K562 (cell line): ENCODE measurements around the gene UPP1. TPM values are rescaled to one million over a fixed set of nuclear protein-coding genes. Genes with fewer than 3 reads are reported as not detected.

Experiments
- ATAC-seq: fragments of 200-7000 bp; cut with Tn5 transposase; 3 replicates; pipeline ENCODE4 v1.9.1; 2020; ENCODE audit warnings: moderate library complexity
- BruUV-seq: library from RNA; stranded (reverse); fragments of 400-500 nt; replicated peaks from 2 replicates; lab custom pipeline; 2021; lab: Mats Ljungman, UMichigan
- CTCF ChIA-PET: fragments of 300-600 bp; formaldehyde crosslinking; extraction: SDS; loops from one replicate; lab custom pipeline; 2021; ENCODE audit warnings: low intra/inter-chr PET ratio; lab: Yijun Ruan, JAX
- POLR2A ChIA-PET: fragments of 300-600, 350-650 bp; sonication (Branson Sonifier 250); formaldehyde crosslinking; extraction: SDS; loops from one replicate; lab custom pipeline; 2021; ENCODE audit warnings: antibody characterized with exemption, inconsistent platforms; lab: Yijun Ruan, JAX
- DNase-seq, 4 experiments: peaks; one replicate each; pipeline versions ENCODE4 v3.0.0 to v3.0.0-alpha.2; 2011 to 2018; ENCODE audit warnings: low spot score in 3 of 4, mixed read lengths in 3 of 4; ENCODE audit errors: extremely low read depth in 1 of 4
- FAIRE-seq: peaks from 2 replicates; lab custom pipeline; 2011; peaks lifted over from hg19 to GRCh38; lab: Jason Lieb, UNC
- H2AFZ ChIP-seq: 2 replicates; pipeline ENCODE4 v1.6.0; 2011; ENCODE audit warnings: low read depth, low read length, control low read depth, inconsistent platforms
- H3K27ac ChIP-seq: fragments of 200-600 bp; 3 replicates; pipeline ENCODE4 v1.8.0; 2011; ENCODE audit warnings: low read depth, mild to moderate bottlenecking, control low read depth, inconsistent platforms, low read length, moderate library complexity, mixed read lengths; ENCODE audit errors: extremely low read depth
- H3K27me3 ChIP-seq, 2 experiments: fragments of 300-600 bp in 1 of 2; 2 replicates in 1 of 2; 3 replicates in 1 of 2; pipeline versions ENCODE4 v1.6.0 to v1.8.0; 2011; ENCODE audit warnings: inconsistent platforms in 2 of 2, low read length in 2 of 2, mild to moderate bottlenecking in 1 of 2, mixed read lengths in 1 of 2, moderate library complexity in 1 of 2; ENCODE audit not compliant: control insufficient read depth in 2 of 2, insufficient read depth in 2 of 2
- H3K36me3 ChIP-seq: fragments of 300-600 bp; 3 replicates; pipeline ENCODE4 v1.8.0; 2011; ENCODE audit warnings: mild to moderate bottlenecking, low read length, inconsistent platforms; ENCODE audit not compliant: control insufficient read depth, insufficient read depth
- H3K4me1 ChIP-seq, 2 experiments: fragments of 200-600 bp in 1 of 2; replicated peaks in 1 of 2; 2 replicates in 1 of 2; 3 replicates in 1 of 2; pipeline versions ENCODE4 v1.5.1 to v1.8.0; 2011; ENCODE audit warnings: inconsistent platforms in 2 of 2, low read length in 2 of 2, mild to moderate bottlenecking in 1 of 2, mixed read lengths in 1 of 2, moderate library complexity in 1 of 2; ENCODE audit not compliant: control insufficient read depth in 2 of 2, insufficient read depth in 2 of 2
- H3K4me2 ChIP-seq: 2 replicates; pipeline ENCODE4 v1.6.1; 2011; ENCODE audit warnings: low read length, control low read depth, inconsistent platforms, mixed read lengths; ENCODE audit not compliant: insufficient read depth
- H3K4me3 ChIP-seq: fragments of 200-600 bp; sonication (generic), shearing (Covaris generic); 2 replicates; pipeline ENCODE4 v1.5.1; 2016; ENCODE audit warnings: control low read depth, inconsistent platforms
- H3K79me2 ChIP-seq: fragments of 200-600 bp; 3 replicates; pipeline ENCODE4 v1.8.0; 2011; ENCODE audit warnings: low read length, inconsistent platforms; ENCODE audit not compliant: control insufficient read depth, insufficient read depth
- H3K9ac ChIP-seq, 2 experiments: 2 replicates each; pipeline versions ENCODE4 v1.6.0 to v1.6.1; 2011; ENCODE audit warnings: low read depth in 2 of 2, low read length in 2 of 2, control low read depth in 1 of 2, inconsistent platforms in 1 of 2, mild to moderate bottlenecking in 1 of 2, mixed read lengths in 1 of 2; ENCODE audit not compliant: insufficient read depth in 1 of 2
- H3K9me1 ChIP-seq: one replicate; pipeline ENCODE4 v1.6.0; 2011; ENCODE audit warnings: inconsistent platforms, mild to moderate bottlenecking, low read length, moderate library complexity; ENCODE audit not compliant: control insufficient read depth, insufficient read depth
- H3K9me3 ChIP-seq: replicated peaks from 2 replicates; pipeline ENCODE4 v1.5.1; 2011; ENCODE audit warnings: low read depth, low read length, inconsistent platforms; ENCODE audit not compliant: control insufficient read depth, insufficient read depth
- H4K20me1 ChIP-seq: replicated peaks from 2 replicates; pipeline ENCODE4 v1.6.1; 2011; ENCODE audit warnings: low read length, inconsistent platforms, mixed read lengths; ENCODE audit not compliant: control insufficient read depth, insufficient read depth
- E2F3 ChIP-seq: fragments of 250-450 bp; sonication (Bioruptor Pico); IDR thresholded peaks from 2 replicates; pipeline ENCODE4 v1.4.0; 2020; ENCODE audit warnings: mild to moderate bottlenecking
- FUS ChIP-seq: fragments of 200-400 bp; formaldehyde crosslinking; optimal IDR thresholded peaks from 2 replicates; pipeline ENCODE3; 2017; ENCODE audit warnings: low read depth, low read length
- GTF2A2 ChIP-seq: IDR thresholded peaks from 2 replicates; pipeline ENCODE4 v1.6.1; 2016; ENCODE audit warnings: mild to moderate bottlenecking, missing genetic modification characterization, missing compliant biosample characterization
- MEIS2 ChIP-seq: fragments of 450-650 bp; IDR thresholded peaks from 2 replicates; pipeline ENCODE4 v1.6.1; 2014; ENCODE audit warnings: mild to moderate bottlenecking; ENCODE audit not compliant: partially characterized antibody
- MYBL2 ChIP-seq, 2 experiments: fragments of 450-650 bp in 1 of 2; sonication (generic) in 1 of 2; formaldehyde crosslinking in 1 of 2; IDR thresholded peaks; 2 replicates each; pipeline versions ENCODE4 v1.6.1 to v1.8.1; 2017 to 2022; ENCODE audit warnings: borderline replicate concordance in 1 of 2, inconsistent platforms in 1 of 2, low read depth in 1 of 2, mild to moderate bottlenecking in 1 of 2, missing genetic modification reagents in 1 of 2, moderate library complexity in 1 of 2
- NCOA1 ChIP-seq: fragments of 450-650 bp; IDR thresholded peaks from 2 replicates; pipeline ENCODE4 v1.6.1; 2016; ENCODE audit warnings: low read depth
- NFYB ChIP-seq: IDR thresholded peaks from 2 replicates; pipeline ENCODE4 v1.6.1; 2011; ENCODE audit warnings: mild to moderate bottlenecking, moderate library complexity; ENCODE audit not compliant: insufficient read length; ENCODE audit errors: extremely low read depth
- PRMT5 ChIP-seq: sonication (generic); formaldehyde crosslinking; IDR thresholded peaks from 2 replicates; pipeline ENCODE4 v1.5.0; 2020; ENCODE audit warnings: missing genetic modification reagents
- RBFOX2 ChIP-seq: fragments of 200-400 bp; formaldehyde crosslinking; IDR thresholded peaks from 2 replicates; pipeline ENCODE4 v1.6.1; 2017; ENCODE audit warnings: low read depth, mild to moderate bottlenecking, low read length, moderate library complexity
- TAF15 ChIP-seq: fragments of 200-400 bp; formaldehyde crosslinking; IDR thresholded peaks from 2 replicates; pipeline ENCODE4 v1.6.1; 2017; ENCODE audit warnings: mild to moderate bottlenecking, low read depth, low read length, moderate library complexity
- TSC22D4 ChIP-seq: fragments of 450-650 bp; IDR thresholded peaks from 2 replicates; pipeline ENCODE4 v1.6.1; 2016; ENCODE audit warnings: missing genetic modification characterization, missing biosample characterization, control low read depth
- ZNF12 ChIP-seq: sonication (generic); formaldehyde crosslinking; IDR thresholded peaks from 2 replicates; pipeline ENCODE4 v1.4.0; 2020; ENCODE audit warnings: mild to moderate bottlenecking, missing genetic modification reagents
- ZNF507 ChIP-seq: conservative IDR thresholded peaks from 2 replicates; pipeline ENCODE4 v1.6.1; 2017; ENCODE audit warnings: missing genetic modification characterization, missing compliant biosample characterization
- ZNF561 ChIP-seq: fragments of 450-650 bp; formaldehyde crosslinking; conservative IDR thresholded peaks from 2 replicates; pipeline ENCODE4 v1.4.0; 2020; ENCODE audit warnings: mild to moderate bottlenecking, moderate library complexity
- ZNF766 ChIP-seq: fragments of 200-800 bp; sonication (Bioruptor generic); conservative IDR thresholded peaks from 2 replicates; pipeline ENCODE4 v1.6.1; 2016; ENCODE audit warnings: missing genetic modification characterization, missing compliant biosample characterization
- WGBS: fragments of 100-300 bp; shearing (Covaris generic); methylation state at CpG from one replicate; pipeline ENCODE4 v1.1.6; 2016; ENCODE audit warnings: low coverage, mixed read lengths; ENCODE audit not compliant: insufficient coverage; ENCODE audit errors: missing lambda C conversion rate; 5-methylcytosine and 5-hydroxymethylcytosine counted together
- in situ Hi-C: fragments of 300-500 bp; cut with MboI; formaldehyde crosslinking; loops from 4 replicates; pipeline ENCODE4 v1.15.0; 2018; ENCODE audit warnings: inconsistent platforms, mixed read lengths
- intact Hi-C: fragments of 100-400 bp; cut with micrococcal nuclease; formaldehyde crosslinking; loops from 2 replicates; pipeline ENCODE4 v1.14.2; 2022
- polyA plus RNA-seq, 8 experiments: library from polyadenylated mRNA; depleted of rRNA in 4 of 8; stranded (reverse) in 5 of 8; unstranded in 3 of 8; fragments of >200 nt; fragmentation: Nextera tagmentation in 2 of 8; fragmentation: Illumina TruSeq in 1 of 8; extraction: Ambion mirVana in 2 of 8; extraction: Trizol in 1 of 8; gene quantifications; 2 replicates each; pipeline versions ENCODE4 v1.2.1 to v1.2.3, GENCODE V29; 2011 to 2014; ENCODE audit warnings: inconsistent platforms in 1 of 8, missing spikeins in 1 of 8
- total RNA-seq, 7 experiments: library from RNA; depleted of rRNA in 6 of 7; stranded (reverse); fragments of >200 nt in 6 of 7; fragmentation: Illumina TruSeq in 2 of 7; extraction: Trizol in 2 of 7; gene quantifications; 2 replicates each; pipeline versions ENCODE4 v1.2.1 to v1.2.3, GENCODE V29; 2011 to 2021; ENCODE audit warnings: low replicate concordance in 1 of 7
- TF ChIP-seq, protein P1 (sequence below), 2 experiments: fragments of 450-650 bp in 1 of 2; sonication (generic) in 1 of 2; formaldehyde crosslinking; conservative IDR thresholded peaks; 2 replicates each; pipeline versions ENCODE4 v1.4.0 to v1.8.1; 2020 to 2022; ENCODE audit warnings: mild to moderate bottlenecking in 1 of 2, missing genetic modification reagents in 1 of 2
- TF ChIP-seq, protein P2 (sequence below), 2 experiments: fragments of 450-650 bp; IDR thresholded peaks; 2 replicates each; pipeline ENCODE4 v1.6.1; 2016
- TF ChIP-seq, protein P3 (sequence below): fragments of 250-450 bp; sonication (Bioruptor Pico); IDR thresholded peaks from 2 replicates; pipeline ENCODE4 v1.5.0; 2021; ENCODE audit warnings: mild to moderate bottlenecking, moderate library complexity

UPP1 gene
- total and polyA plus RNA-seq, 9 of the 15 experiments (the other 6 are each of a cell fraction or from before 2014, with no cell fraction given): 0.38 to 2.4 (median 0.61) TPM

DNA sequence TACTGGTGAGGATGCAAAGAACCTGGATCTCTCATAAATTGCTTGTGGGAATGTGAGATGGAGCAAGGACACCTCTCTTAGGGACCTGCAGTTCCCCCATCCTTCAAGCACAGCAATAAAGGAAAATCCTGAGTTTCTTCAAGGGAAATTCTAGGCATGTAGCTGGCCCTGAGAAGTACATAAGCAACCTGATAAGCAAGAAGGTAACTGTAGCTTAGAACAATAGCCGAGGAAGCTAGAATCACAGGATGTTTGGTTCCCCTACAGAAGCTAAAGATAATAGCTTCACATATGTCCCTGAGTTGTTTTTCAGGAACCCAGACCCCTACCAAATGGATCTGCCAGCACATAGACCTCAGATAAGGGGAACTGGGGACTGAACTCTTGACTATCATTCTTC lies 11.6 kb upstream of the UPP1 start:
- Histone ChIP-seq H3K4me1 (no peaks in the 10 kb centered on the region), H3K36me3 (no peaks in the 10 kb centered on the region), H3K27ac (no peak overlapping the region), H3K9me3 (no peaks in the 10 kb centered on the region), H3K27me3 (peaks cover 0 to 2% of the 10 kb centered on the region in 2 experiments; a peak in 1 of 5 replicates), H3K9ac (no peak overlapping the region), H2AFZ (no peak overlapping the region), H3K9me1 (no peaks in the 10 kb centered on the region), H3K4me3 (no peak overlapping the region), H3K4me2 (no peak overlapping the region), H3K79me2 (no peaks in the 10 kb centered on the region), H4K20me1 (no peaks in the 10 kb centered on the region)
- in situ Hi-C loops: no loop called here
- ChIA-PET CTCF (no interaction called here), POLR2A (no interaction called here)
- DNase-seq (no peak), FAIRE-seq (no peak), ATAC-seq (no peak)
- intact Hi-C loops: no loop called here
- BruUV-seq: no TSS peak
- 0% methylated on average over 1 of the region's 1 CpG for WGBS
- TF ChIP-seq NFYB (no peak), FUS (no peak), TSC22D4 (tag) (no peak), RBFOX2 (no peak), ZNF561 (no peak), GTF2A2 (tag) (no peak), MYBL2 (IDR thresholded peaks at IDR 0.05; ENCODE audit: low read depth) (no peak), MYBL2 (CRISPR knock-in tag; IDR thresholded peaks at IDR 0.05; ENCODE audit: borderline replicate concordance) (no peak), ZNF507 (tag) (no peak), TAF15 (no peak), E2F3 (CRISPR knock-in tag) (no peak), PRMT5 (CRISPR knock-in tag) (no peak), ZNF766 (no peak), NCOA1 (no peak), ZNF12 (CRISPR knock-in tag) (no peak), MEIS2 (no peak)
- TF ChIP-seq, protein P1, sequence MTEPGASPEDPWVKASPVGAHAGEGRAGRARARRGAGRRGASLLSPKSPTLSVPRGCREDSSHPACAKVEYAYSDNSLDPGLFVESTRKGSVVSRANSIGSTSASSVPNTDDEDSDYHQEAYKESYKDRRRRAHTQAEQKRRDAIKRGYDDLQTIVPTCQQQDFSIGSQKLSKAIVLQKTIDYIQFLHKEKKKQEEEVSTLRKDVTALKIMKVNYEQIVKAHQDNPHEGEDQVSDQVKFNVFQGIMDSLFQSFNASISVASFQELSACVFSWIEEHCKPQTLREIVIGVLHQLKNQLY (CRISPR knock-in tag; conservative IDR thresholded peaks at IDR 0.05): no peak
- TF ChIP-seq, protein P2, sequence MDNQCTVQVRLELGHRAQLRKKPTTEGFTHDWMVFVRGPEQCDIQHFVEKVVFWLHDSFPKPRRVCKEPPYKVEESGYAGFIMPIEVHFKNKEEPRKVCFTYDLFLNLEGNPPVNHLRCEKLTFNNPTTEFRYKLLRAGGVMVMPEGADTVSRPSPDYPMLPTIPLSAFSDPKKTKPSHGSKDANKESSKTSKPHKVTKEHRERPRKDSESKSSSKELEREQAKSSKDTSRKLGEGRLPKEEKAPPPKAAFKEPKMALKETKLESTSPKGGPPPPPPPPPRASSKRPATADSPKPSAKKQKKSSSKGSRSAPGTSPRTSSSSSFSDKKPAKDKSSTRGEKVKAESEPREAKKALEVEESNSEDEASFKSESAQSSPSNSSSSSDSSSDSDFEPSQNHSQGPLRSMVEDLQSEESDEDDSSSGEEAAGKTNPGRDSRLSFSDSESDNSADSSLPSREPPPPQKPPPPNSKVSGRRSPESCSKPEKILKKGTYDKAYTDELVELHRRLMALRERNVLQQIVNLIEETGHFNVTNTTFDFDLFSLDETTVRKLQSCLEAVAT (IDR thresholded peaks at IDR 0.05): no peak
- TF ChIP-seq, protein P3, sequence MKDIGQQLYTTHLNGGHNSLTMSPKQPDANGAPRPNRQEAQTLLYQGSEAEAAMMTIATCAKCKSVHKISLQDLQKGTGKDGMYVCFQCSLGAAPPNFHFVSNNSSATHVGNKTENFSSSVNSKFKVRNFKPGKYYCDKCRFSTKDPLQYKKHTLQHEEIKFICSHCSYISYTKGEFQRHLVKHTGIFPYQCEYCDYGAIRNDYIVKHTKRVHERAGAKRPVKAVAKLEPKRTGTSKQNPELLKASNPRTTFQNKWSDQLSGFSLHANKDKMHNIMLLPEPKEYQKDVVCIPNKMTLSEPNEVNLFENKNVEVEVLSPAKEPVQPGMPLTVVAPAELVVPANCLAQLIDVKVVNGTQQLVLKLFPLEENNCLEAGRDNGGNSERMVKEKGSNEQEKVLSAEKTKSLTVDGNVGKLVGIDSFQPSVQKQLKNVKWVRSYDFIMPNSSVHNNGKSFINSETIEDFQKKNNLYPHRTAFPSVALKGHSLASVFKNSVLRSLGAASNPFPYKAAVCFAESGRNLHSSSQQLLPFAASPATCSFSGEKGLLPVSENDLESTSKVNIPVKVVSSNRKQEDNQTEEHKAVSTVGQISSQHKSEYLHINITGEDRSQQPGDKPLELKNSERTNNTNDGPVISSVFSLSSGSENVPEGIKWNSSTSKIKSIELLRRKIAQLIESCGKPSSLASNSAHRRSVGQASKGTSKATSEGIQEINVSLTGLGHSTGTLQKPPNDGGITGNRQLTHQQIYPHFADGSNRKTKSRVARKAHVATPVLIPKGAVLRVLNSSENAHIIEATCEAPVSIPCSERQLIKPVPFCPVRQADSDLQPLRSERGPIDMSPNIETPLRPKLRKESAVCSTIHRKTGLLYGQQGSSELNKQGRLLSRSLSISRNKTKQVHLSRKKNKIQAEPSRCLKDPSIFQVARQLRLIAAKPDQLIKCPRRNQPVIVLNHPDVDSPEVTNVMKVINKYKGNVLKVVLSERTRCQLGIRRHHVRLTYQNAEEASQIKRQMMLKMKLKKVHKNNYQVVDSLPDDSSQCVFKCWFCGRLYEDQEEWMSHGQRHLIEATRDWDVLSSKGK (CRISPR knock-in tag): no peak
